Lower leg skin (tissue), 3 donors: Measurements from ENCODE around the gene GPR31.
"Not testable (repeated sequence)": the region's sequence is repeated elsewhere in the genome, so short reads cannot be mapped to it uniquely, and the experiment has no call there.

Source experiments
- CTCF ChIP-seq, 3 donors: fragments of 450-650 bp; IDR thresholded peaks; one replicate each; pipeline ENCODE4 v1.5.1; 2016; ENCODE audit warnings: antibody characterized with exemption in 3 of 3, mild to moderate bottlenecking in 3 of 3, moderate library complexity in 2 of 3
- POLR2A ChIP-seq, 2 donors: fragments of 450-650 bp; IDR thresholded peaks; one replicate each; pipeline ENCODE4 v1.6.1; 2016 to 2017; ENCODE audit warnings: antibody characterized with exemption in 2 of 2, mild to moderate bottlenecking in 1 of 2, moderate library complexity in 1 of 2

- TF ChIP-seq CTCF, POLR2A (IDR thresholded peaks at IDR 0.05): not testable (repeated sequence)
Observed at GRCh38 chr6:167193515-167194125, 35.8 kb upstream of the GPR31 start.
